Suprapubic skin (tissue), 4 donors: ENCODE results near the gene ACTR10.

Experiments used
- CTCF ChIP-seq, 2 donors: fragments of 200-600 bp in 1 of 2; fragments of 450-650 bp in 1 of 2; sonication (generic) in 1 of 2; IDR thresholded peaks; one replicate each; pipeline ENCODE4 v1.5.1; 2016 to 2019; ENCODE audit warnings: antibody characterized with exemption in 2 of 2, mild to moderate bottlenecking in 1 of 2, moderate library complexity in 1 of 2
- EP300 ChIP-seq: sonication (generic); formaldehyde crosslinking; IDR thresholded peaks from one replicate; pipeline ENCODE4 v1.6.1; 2017; ENCODE audit warnings: antibody characterized with exemption
- POLR2A ChIP-seq, 2 donors: fragments of 450-650 bp; IDR thresholded peaks; one replicate each; pipeline ENCODE4 v1.6.1; 2017; ENCODE audit warnings: antibody characterized with exemption in 2 of 2, mild to moderate bottlenecking in 2 of 2, moderate library complexity in 2 of 2
- POLR2AphosphoS5 ChIP-seq, 3 donors: sonication (generic); formaldehyde crosslinking; IDR thresholded peaks; one replicate each; pipeline ENCODE4 v1.6.1; 2017; ENCODE audit warnings: antibody characterized with exemption in 3 of 3

- TF ChIP-seq POLR2A (IDR thresholded peaks at IDR 0.05) (peak in 1 of 2 donors; percentile 28), CTCF (IDR thresholded peaks at IDR 0.05) (no peak), POLR2AphosphoS5 (IDR thresholded peaks at IDR 0.05) (peak in 2 of 3 donors; percentile 8 to 79), EP300 (no peak)
These were observed at the start of gene ACTR10 for GRCh38 chr14:58199726-58200479.
